CD4-positive, alpha-beta T cell (primary cell): ENCODE data around the gene CENPP. TPM values are rescaled to one million over a fixed set of nuclear protein-coding genes. Genes with fewer than 3 reads are reported as not detected.

Source experiments
- ATAC-seq: fragments of 200-7000 bp; cut with Tn5 transposase; one replicate; pipeline ENCODE4 v1.10.0; 2022; ENCODE audit warnings: mild to moderate bottlenecking; ENCODE audit not compliant: poor library complexity
- CTCF ChIA-PET: fragments of 350-600 bp; sonication (Branson Sonifier 250); formaldehyde crosslinking; loops from one replicate; lab custom pipeline; 2021; ENCODE audit warnings: antibody characterized with exemption, inconsistent platforms; lab: Charles Lee
- POLR2A ChIA-PET: fragments of 350-600 bp; sonication (Branson Sonifier 250); formaldehyde crosslinking; loops from one replicate; lab custom pipeline; 2021; ENCODE audit warnings: antibody characterized with exemption, inconsistent platforms; lab: Charles Lee
- DNase-seq, 14 experiments: peaks; one replicate each; pipeline ENCODE4 v3.0.0-alpha.2; 2013 to 2020; ENCODE audit warnings: mixed read lengths in 2 of 14
- H3K27ac ChIP-seq, 2 donors: one replicate each; pipeline versions ENCODE4 v1.5.1 to v1.7.0; 2013; ENCODE audit warnings: low read length in 2 of 2, low read depth in 1 of 2, mild to moderate bottlenecking in 1 of 2
- H3K27me3 ChIP-seq, 2 experiments: 1 replicate in 1 of 2; 2 replicates in 1 of 2; pipeline versions ENCODE4 v1.6.1 to v1.7.0; 2013; ENCODE audit warnings: low read length in 2 of 2, control low read depth in 1 of 2, mild to moderate bottlenecking in 1 of 2, moderate library complexity in 1 of 2; ENCODE audit not compliant: insufficient read depth in 2 of 2, control insufficient read depth in 1 of 2
- H3K36me3 ChIP-seq: one replicate; pipeline ENCODE4 v1.6.1; 2013; ENCODE audit warnings: low read length, control low read depth; ENCODE audit not compliant: insufficient read depth
- H3K4me1 ChIP-seq: one replicate; pipeline ENCODE4 v1.6.1; 2013; ENCODE audit warnings: low read length, control low read depth; ENCODE audit not compliant: insufficient read depth
- H3K4me3 ChIP-seq: one replicate; pipeline ENCODE4 v1.5.1; 2013; ENCODE audit warnings: mild to moderate bottlenecking, low read length, moderate library complexity
- H3K9me3 ChIP-seq, 2 experiments: 1 replicate in 1 of 2; 2 replicates in 1 of 2; pipeline versions ENCODE4 v1.6.1 to v1.7.0; 2013; ENCODE audit warnings: low read length in 2 of 2, mild to moderate bottlenecking in 2 of 2, control low read depth in 1 of 2, moderate library complexity in 1 of 2; ENCODE audit not compliant: control insufficient read depth in 1 of 2, insufficient read depth in 1 of 2
- H3K27ac Mint-ChIP-seq: one replicate; pipeline ENCODE4 v1.8.0; 2020; ENCODE audit warnings: mixed read lengths
- H3K27me3 Mint-ChIP-seq: one replicate; pipeline ENCODE4 v1.8.0; 2021; ENCODE audit warnings: mixed read lengths
- H3K36me3 Mint-ChIP-seq: one replicate; pipeline ENCODE4 v1.8.0; 2021; ENCODE audit warnings: low read depth, mixed read lengths
- H3K4me1 Mint-ChIP-seq: one replicate; pipeline ENCODE4 v1.8.0; 2021; ENCODE audit warnings: low read depth, mixed read lengths
- H3K4me3 Mint-ChIP-seq: one replicate; pipeline ENCODE4 v1.8.0; 2020; ENCODE audit warnings: mild to moderate bottlenecking, mixed read lengths
- H3K9me3 Mint-ChIP-seq: one replicate; pipeline ENCODE4 v1.8.0; 2020; ENCODE audit warnings: mixed read lengths
- intact Hi-C, 2 experiments: fragments of 100-400 bp; cut with DNase I in 1 of 2; cut with micrococcal nuclease in 1 of 2; formaldehyde crosslinking; loops; one replicate each; pipeline versions ENCODE4 v1.15.1 to v1.9.0; 2023 to 2025; cut with DNase I, micrococcal nuclease
- total RNA-seq, 174 experiments: library from RNA in 2 of 174; stranded (reverse) in 2 of 174; gene quantifications; one replicate each; pipeline ENCODE4 v1.2.3 and lab custom pipeline; 2021 to 2026
- TF ChIP-seq, protein P1 (sequence below): fragments of 200-600 bp; IDR thresholded peaks from one replicate; pipeline ENCODE4 v1.8.0; 2022; ENCODE audit warnings: antibody characterized with exemption, mild to moderate bottlenecking

CENPP gene
- total RNA-seq, 2 experiments from 2014 or later, result 4.8 TPM

DNA sequence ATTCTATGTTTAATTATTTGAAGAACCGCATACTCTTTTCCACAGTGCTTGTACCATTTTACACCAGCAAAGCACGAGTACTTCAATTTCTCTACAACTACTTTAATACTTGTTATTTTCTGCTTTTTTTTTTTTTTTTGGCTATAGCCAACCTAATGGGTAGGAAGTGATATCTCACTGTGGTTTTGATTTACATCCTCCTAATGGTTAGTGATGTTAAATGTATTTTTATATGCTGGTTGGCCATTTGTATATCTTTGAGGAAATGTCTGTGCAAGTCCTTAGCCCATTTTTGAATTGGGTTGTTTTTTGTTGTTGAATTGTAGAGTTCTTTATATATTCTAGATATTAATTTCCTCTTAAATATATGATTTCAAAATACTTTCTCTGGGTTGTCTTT is 56.0 kb downstream of the CENPP start:
- Histone ChIP-seq H3K9me3 (no peaks in the 10 kb centered on the region), H3K27ac (no peak overlapping the region), H3K27me3 (no peaks in the 10 kb centered on the region), H3K4me3 (no peak overlapping the region), H3K4me1 (no peaks in the 10 kb centered on the region), H3K36me3 (no peaks in the 10 kb centered on the region)
- ATAC-seq, result no peak
- ChIA-PET POLR2A (no interaction called here), CTCF (no interaction called here)
- Mint-ChIP-seq H3K36me3 (peaks cover 14% of the 10 kb centered on the region), H3K4me1 (peaks cover 19% of the 10 kb centered on the region), H3K27me3 (no peaks in the 10 kb centered on the region), H3K4me3 (no peak overlapping the region), H3K9me3 (no peaks in the 10 kb centered on the region), H3K27ac (no peak overlapping the region)
- intact Hi-C loops, result no loop called here
- peak in 1 of 14 experiments; percentile 9 for DNase-seq
- TF ChIP-seq, protein P1, sequence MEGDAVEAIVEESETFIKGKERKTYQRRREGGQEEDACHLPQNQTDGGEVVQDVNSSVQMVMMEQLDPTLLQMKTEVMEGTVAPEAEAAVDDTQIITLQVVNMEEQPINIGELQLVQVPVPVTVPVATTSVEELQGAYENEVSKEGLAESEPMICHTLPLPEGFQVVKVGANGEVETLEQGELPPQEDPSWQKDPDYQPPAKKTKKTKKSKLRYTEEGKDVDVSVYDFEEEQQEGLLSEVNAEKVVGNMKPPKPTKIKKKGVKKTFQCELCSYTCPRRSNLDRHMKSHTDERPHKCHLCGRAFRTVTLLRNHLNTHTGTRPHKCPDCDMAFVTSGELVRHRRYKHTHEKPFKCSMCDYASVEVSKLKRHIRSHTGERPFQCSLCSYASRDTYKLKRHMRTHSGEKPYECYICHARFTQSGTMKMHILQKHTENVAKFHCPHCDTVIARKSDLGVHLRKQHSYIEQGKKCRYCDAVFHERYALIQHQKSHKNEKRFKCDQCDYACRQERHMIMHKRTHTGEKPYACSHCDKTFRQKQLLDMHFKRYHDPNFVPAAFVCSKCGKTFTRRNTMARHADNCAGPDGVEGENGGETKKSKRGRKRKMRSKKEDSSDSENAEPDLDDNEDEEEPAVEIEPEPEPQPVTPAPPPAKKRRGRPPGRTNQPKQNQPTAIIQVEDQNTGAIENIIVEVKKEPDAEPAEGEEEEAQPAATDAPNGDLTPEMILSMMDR, result no peak

- Mint-ChIP-seq H3K4me1 (peaks cover 3% of the 10 kb centered on the region), H3K9me3 (no peaks in the 10 kb centered on the region), H3K27me3 (no peaks in the 10 kb centered on the region), H3K36me3 (peaks cover 4% of the 10 kb centered on the region), H3K27ac (no peak overlapping the region), H3K4me3 (no peak overlapping the region)
- H3K4me1 ChIP-seq, result no peaks in the 10 kb centered on the region
- H3K4me3 ChIP-seq, result no peak overlapping the region
- TF ChIP-seq, protein P1, result no peak
- ATAC-seq, result no peak
- no peaks in the 10 kb centered on the region for H3K27me3 ChIP-seq
- no peaks in the 10 kb centered on the region for H3K36me3 ChIP-seq
- DNase-seq, result no peak
- H3K27ac ChIP-seq, result no peak overlapping the region
- CTCF ChIA-PET, result no interaction called here
- H3K9me3 ChIP-seq, result no peaks in the 10 kb centered on the region
- POLR2A ChIA-PET, result no interaction called here
- intact Hi-C loops, result no loop called here
Measured at GRCh38 chr9:92384375-92384774, 58.6 kb downstream of the CENPP start.

DNA sequence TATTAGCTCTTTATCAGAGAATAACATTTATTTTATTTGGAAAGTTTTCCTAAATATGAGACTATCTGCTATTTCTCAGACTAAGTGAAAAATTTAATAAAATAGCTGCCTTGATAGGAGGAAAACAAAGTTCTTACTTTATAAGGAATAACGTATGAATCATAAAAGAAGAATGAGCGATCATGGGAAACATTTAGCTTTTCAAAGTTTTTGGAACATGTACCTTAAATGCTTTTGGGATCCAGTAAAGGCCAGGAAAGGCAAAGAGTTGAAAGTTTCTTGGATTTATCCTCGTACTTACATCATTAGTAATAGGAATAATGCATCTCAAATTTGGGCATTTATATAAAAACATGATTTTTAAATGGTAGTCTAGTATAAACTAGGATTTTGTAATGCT is 59.2 kb downstream of the CENPP start:
- Histone ChIP-seq H3K4me1 (no peaks in the 10 kb centered on the region), H3K27me3 (no peaks in the 10 kb centered on the region), H3K27ac (no peak overlapping the region), H3K36me3 (no peaks in the 10 kb centered on the region), H3K9me3 (no peaks in the 10 kb centered on the region), H3K4me3 (no peak overlapping the region)
- no peak overlapping the region for H3K27ac Mint-ChIP-seq
- peaks cover 4% of the 10 kb centered on the region for H3K36me3 Mint-ChIP-seq
- no peaks in the 10 kb centered on the region for H3K27me3 Mint-ChIP-seq
- DNase-seq, result no peak
- intact Hi-C loops, result no loop called here
- ATAC-seq, result no peak
- TF ChIP-seq, protein P1, result no peak
- ChIA-PET CTCF (no interaction called here), POLR2A (no interaction called here)
- no peak overlapping the region for H3K4me3 Mint-ChIP-seq
- no peaks in the 10 kb centered on the region for H3K9me3 Mint-ChIP-seq
- H3K4me1 Mint-ChIP-seq, result no peaks in the 10 kb centered on the region
